DMS79 (cell line): Measurements from ENCODE around the gene UNC119.
"Not testable (repeated sequence)": the region's sequence is repeated elsewhere in the genome, so short reads cannot be mapped to it uniquely, and the experiment has no call there.

Source experiments
- DNase-seq: peaks from one replicate; lab custom pipeline; 2025; lab: John Stamatoyannopoulos, UW

Gene UNC119

DNA sequence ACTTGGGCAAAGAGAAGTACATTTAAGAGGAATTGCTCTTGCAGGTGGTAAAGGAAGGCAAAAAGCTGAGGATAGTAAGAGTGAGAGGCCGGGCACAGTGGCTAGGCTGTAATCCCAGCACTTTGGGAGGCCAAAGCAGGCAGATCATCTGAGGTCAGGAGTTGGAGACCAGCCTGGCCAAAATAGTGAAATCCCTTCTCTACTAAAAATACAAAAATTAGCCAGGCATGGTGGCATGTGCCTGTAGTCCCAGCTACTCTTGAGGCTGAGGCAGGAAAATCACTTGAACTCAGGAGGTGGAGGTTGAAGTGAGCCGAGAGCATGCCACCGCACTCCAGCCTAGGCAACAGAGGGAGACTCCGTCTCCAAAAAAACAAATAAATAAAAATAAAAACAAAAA lies 30.1 kb downstream of the UNC119 start:
- DNase-seq, result not testable (repeated sequence)

- DNase-seq, result peak; percentile 33
Observed at GRCh38 chr17:28521311-28522085, 30.9 kb downstream of the UNC119 start.

- DNase-seq, result no peak
Observed at GRCh38 chr17:28520687-28521086, 31.7 kb downstream of the UNC119 start.

DNA sequence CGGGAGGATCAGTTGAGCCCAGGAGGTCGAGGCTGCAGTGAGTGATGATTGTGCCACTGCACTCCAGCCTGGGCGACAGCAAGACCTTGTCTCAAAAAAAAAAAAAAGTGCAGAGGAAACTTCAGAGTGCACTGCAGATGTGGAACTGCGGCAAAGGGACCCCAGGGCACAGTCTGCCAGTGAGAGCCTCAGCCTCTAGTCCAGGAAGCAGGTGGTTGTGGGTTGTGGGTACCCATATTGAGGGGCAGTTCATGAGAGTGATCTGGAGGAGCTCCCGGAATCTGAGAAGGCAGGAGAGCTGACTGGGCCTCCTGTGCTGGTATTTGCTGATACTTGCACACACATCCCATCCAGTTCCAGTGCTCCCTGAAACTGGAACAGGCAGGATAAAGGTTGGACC lies 33.2 kb downstream of the UNC119 start:
- DNase-seq, result no peak

DNA sequence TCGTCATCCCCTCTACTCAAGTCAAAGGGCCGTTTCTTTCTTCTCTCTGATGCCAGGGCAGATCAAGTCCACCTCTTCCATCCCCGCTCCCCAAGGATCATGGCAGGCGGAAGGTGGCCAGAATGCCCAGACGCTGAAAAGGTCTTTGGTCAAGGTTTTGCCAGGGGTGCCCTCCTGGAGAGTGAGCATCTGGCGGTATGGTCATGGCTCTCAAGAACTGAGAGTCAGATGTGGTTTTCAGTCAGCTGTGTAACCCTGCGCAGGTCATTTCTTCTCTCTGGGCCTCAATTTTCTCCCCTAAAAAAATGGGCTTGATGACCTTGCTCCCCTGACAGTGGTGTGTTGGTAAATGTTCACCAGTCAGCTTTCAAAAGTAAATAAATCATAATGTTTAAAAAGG lies 33.8 kb downstream of the UNC119 start:
- DNase-seq, result no peak

DNA sequence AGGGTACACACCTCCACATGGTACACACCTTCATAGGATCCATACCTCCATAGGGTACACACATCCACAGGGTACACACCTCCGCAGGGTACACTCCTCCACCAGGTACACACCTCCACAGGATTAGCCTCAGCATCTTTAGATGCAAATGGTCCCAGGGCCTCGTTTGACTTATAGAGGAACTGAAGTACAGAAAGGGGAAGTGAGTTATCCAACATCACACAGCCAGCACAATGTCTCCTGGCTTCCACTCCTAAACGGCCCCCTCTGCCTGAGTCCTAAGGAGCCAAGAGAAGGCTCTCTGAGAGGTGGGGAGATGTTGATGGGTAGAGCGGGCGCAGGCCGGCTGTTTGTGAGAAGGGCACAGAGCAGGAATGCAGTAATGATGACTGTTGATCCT lies 34.3 kb downstream of the UNC119 start:
- no peak for DNase-seq

DNA sequence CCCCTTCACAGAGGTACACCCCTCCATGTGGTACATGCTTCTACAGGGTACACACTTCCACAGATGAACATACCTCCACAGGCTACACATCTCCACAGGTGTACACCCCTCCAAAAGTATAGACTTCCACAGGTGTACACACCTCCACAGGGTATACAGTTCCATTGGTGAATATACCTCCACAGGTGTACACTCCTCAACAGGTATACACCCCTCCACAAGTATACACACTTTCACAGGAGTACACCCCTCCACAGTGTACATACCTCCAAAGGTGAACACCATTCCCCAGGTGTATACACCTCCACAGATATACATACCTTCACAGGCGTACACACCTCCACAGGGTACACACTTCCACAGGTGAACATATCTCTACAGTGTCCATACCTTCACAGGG lies 36.9 kb downstream of the UNC119 start:
- DNase-seq, result no peak

GRCh38 chr17:28514561-28515002 lies 37.8 kb downstream of the UNC119 start:
- no peak for DNase-seq

- no peak for DNase-seq
Observed at GRCh38 chr17:28513476-28513875, 38.9 kb downstream of the UNC119 start.

DNA sequence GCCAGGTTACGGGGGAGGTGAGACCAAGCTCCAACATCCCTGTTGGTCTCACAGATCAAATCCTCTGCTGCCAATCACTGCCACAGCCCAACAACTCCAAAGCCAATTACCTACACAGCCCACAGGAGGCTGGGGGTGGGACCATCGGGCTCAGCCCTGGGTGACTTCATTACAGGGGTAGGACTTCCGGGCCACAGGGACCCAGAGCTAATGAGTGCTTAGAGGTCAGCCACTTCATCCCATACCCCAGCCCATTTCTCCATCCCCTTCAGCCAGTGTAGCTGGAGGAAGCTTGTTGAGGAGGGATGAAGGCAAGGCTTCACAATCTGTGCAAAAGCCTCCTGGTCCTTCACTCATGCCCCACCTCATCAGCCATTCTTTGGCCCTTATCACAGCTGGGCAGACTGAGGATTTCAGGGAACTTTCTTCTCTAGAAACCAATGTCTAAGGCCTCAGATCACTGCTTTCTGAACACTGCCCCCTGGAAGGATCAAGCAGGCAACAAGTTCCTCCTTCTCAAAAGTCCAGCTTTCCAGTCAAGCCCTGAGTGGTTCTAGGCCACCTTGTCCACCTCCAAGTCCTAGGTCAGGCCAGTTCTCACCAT lies 40.5 kb downstream of the UNC119 start:
- DNase-seq, result no peak

- DNase-seq, result no peak
Observed at GRCh38 chr17:28509789-28510188, 42.6 kb downstream of the UNC119 start.

- no peak for DNase-seq
Observed at GRCh38 chr17:28508211-28508724, 44.2 kb downstream of the UNC119 start.

- no peak for DNase-seq
Observed at GRCh38 chr17:28507567-28508203, 44.7 kb downstream of the UNC119 start.

- no peak for DNase-seq
Observed at GRCh38 chr17:28506763-28507487, 45.5 kb downstream of the UNC119 start.

GRCh38 chr17:28505986-28506665 lies 46.3 kb downstream of the UNC119 start, which contains the start of gene FOXN1:
Gene FOXN1, plus strand, starts transcription at chr17:28506348. Its CDS starts 17,622 bp downstream, at chr17:28523970.
- no peak for DNase-seq

DNA sequence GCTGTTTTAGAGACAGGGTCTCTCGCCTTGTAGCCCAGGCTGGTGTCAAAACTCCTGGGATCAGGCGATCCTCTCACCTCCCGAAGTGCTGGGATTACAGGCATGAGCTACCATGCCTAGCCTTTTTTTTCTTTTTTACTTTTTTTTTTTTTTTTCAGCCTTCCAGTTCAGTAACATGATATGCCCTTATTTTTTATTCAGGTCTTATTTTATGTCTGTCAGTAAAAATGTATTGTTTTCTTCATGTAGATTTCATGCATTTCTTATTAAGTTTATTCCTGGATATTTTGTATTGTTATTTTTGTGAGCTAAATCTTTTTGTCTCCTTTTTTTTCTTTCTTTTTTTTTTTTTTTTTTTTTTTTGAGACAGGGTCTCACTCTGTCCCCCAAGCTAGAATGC lies 49.0 kb downstream of the UNC119 start:
- no peak for DNase-seq

DNA sequence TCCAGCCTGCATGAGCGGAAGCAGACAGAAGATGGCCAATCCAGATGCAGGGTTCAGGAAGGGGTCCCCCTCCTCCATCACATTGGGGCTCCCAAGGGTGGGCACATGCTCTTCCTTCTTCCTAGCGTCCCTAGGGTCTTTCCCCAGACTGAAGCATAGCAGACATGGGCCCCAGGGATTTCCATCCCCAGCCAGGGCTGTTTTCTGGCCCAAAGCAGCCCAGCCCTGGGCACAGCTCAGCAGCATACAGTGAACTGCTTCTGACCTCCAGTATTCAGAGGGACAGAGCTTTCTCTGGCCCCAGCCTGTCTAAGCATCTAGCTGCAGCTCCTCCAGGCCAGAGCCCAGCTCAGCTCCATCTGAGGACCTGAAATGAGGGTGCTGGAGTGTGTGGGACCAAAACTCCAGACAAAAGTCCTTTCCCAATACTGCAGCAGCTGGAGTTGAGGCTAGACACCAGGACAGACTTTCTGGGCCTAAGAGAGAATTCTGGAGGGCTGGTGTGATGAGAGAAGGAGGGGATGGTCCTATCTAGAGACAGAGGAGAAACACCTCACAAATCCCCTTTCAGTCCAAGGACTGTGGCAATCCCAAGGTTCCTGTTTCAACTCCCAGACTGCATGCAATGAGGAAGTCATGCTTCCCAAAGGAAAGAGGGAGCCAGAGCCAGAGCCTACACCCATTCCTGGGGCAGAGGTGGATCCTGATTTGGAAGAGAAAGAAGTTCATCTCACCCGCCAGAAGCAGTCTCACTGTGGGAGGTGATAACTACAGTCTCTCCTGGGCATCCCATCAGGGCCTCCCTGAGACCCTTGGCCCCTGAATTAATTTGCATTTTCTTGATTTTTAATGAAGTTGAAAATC lies 50.8 kb downstream of the UNC119 start:
- DNase-seq, result no peak

DNA sequence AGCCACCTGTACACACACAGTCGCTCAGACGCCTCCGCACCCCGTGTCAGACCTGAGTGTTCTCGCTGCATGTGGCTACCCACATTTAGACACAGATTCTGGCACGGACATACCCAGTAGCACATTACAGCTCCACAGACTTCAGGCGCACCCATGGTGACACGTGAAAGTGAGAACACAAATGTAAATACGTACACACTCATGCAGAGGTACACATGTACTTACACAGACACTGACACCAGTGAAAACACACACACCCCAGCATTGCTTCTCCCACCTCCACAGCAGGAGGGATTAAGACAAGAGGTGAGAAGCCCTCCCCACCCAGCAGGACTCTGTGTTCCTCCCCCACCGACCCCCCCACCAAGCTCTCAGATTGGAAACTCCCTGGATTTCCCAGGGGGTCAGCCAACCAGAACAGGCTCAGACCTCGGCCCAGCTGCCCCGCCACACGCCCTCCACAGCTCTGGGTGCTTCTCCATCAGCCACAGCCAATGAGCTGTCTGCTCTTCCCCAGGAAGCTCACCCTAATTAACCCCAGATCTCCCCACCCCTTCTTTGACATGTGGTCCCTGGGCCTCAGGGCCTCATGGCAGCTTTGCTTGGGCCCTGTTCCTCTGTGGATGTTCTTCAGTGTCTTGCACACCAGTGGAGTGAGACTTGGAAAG lies 51.6 kb downstream of the UNC119 start:
- no peak for DNase-seq

- no peak for DNase-seq
Observed at GRCh38 chr17:28499684-28500357, 52.6 kb downstream of the UNC119 start.

GRCh38 chr17:28499364-28499664 lies 53.1 kb downstream of the UNC119 start:
- DNase-seq, result no peak
